HCT116 (cell line): ENCODE data around the gene PICK1. TPM values are rescaled to one million over a fixed set of nuclear protein-coding genes. Genes with fewer than 3 reads are reported as not detected.

ENCODE experiments used
- ATAC-seq: fragments of 200-7000 bp; cut with Tn5 transposase; 2 replicates; pipeline ENCODE4 v1.9.1; 2020; ENCODE audit warnings: mild to moderate bottlenecking, moderate library complexity
- BruUV-seq: library from RNA; stranded (reverse); fragments of 400-500 nt; replicated peaks from 2 replicates; lab custom pipeline; 2021; lab: Mats Ljungman, UMichigan
- CTCF ChIA-PET: fragments of 300-600 bp; sonication (Branson Sonifier 250); formaldehyde crosslinking; loops from one replicate; lab custom pipeline; 2021; ENCODE audit warnings: antibody characterized with exemption; lab: Charles Lee
- POLR2A ChIA-PET: fragments of 300-600, 350-600 bp; sonication (Branson Sonifier 250); formaldehyde crosslinking; loops from one replicate; lab custom pipeline; 2021; ENCODE audit warnings: antibody characterized with exemption; lab: Charles Lee
- RAD21 ChIA-PET, 2 experiments: fragments of 300-600 bp; sonication (Branson Sonifier 250); formaldehyde crosslinking; loops; one replicate each; lab custom pipeline; 2023; ENCODE audit warnings: low total read pairs in 2 of 2; ENCODE audit not compliant: uncharacterized antibody in 2 of 2, unreplicated experiment in 2 of 2, low non-redundant PET in 1 of 2; lab: Charles Lee
- DNase-seq: peaks from one replicate; pipeline ENCODE4 v3.0.0-alpha.2; 2010; ENCODE audit warnings: low read depth, low spot score
- H2AFZ ChIP-seq: fragments of 200-600 bp; shearing (Covaris generic), sonication (generic); 2 replicates; pipeline ENCODE4 v1.6.1; 2017; ENCODE audit warnings: low read depth, mixed run types, mixed read lengths, antibody characterized with exemption, low read length; ENCODE audit not compliant: poor library complexity, severe bottlenecking
- H3K27ac ChIP-seq: 2 replicates; pipeline ENCODE4 v1.5.1; 2012; ENCODE audit warnings: low read depth, low read length
- H3K27me3 ChIP-seq: fragments of 200-600 bp; sonication (generic); 2 replicates; pipeline ENCODE4 v1.6.1; 2016; ENCODE audit warnings: mixed run types, low read length, mixed read lengths; ENCODE audit not compliant: insufficient read depth
- H3K36me3 ChIP-seq, 2 experiments: fragments of 200-500 bp in 1 of 2; fragments of 200-600 bp in 1 of 2; sonication (Bioruptor generic) in 1 of 2; sonication (generic) in 1 of 2; 2 replicates each; pipeline versions ENCODE4 v1.5.1 to v1.6.1; 2014 to 2016; ENCODE audit warnings: low read length in 2 of 2, inconsistent platforms in 1 of 2, mixed read lengths in 1 of 2, mixed run types in 1 of 2; ENCODE audit not compliant: insufficient read depth in 2 of 2, control insufficient read depth in 1 of 2
- H3K4me1 ChIP-seq, 2 experiments: fragments of 200-600 bp in 1 of 2; sonication (generic) in 1 of 2; 2 replicates each; pipeline versions ENCODE4 v1.5.1 to v1.6.1; 2012 to 2017; ENCODE audit warnings: low read length in 2 of 2, inconsistent platforms in 1 of 2, mild to moderate bottlenecking in 1 of 2, mixed read lengths in 1 of 2, mixed run types in 1 of 2, moderate library complexity in 1 of 2; ENCODE audit not compliant: insufficient read depth in 2 of 2, control insufficient read depth in 1 of 2
- H3K4me2 ChIP-seq: fragments of 200-600 bp; sonication (generic); 2 replicates; pipeline ENCODE4 v1.6.1; 2017; ENCODE audit warnings: mixed run types, low read length, mixed read lengths
- H3K4me3 ChIP-seq, 2 experiments: fragments of 200-600 bp in 1 of 2; sonication (generic) in 1 of 2; replicated peaks in 1 of 2; 2 replicates each; pipeline ENCODE4 v1.5.1; 2011 to 2016; ENCODE audit warnings: low read length in 2 of 2, control low read depth in 1 of 2, low read depth in 1 of 2, mild to moderate bottlenecking in 1 of 2, mixed read lengths in 1 of 2, mixed run types in 1 of 2
- H3K79me2 ChIP-seq: fragments of 200-600 bp; sonication (generic); 2 replicates; pipeline ENCODE4 v1.6.1; 2017; ENCODE audit warnings: mild to moderate bottlenecking, mixed run types, low read length, moderate library complexity, mixed read lengths; ENCODE audit not compliant: insufficient read depth
- H3K9ac ChIP-seq: fragments of 200-600 bp; sonication (generic); 2 replicates; pipeline ENCODE4 v1.6.1; 2016; ENCODE audit warnings: low read length, mixed read lengths
- H3K9me2 ChIP-seq: fragments of 200-600 bp; sonication (generic), shearing (Covaris generic); 2 replicates; pipeline ENCODE4 v1.6.1; 2017; ENCODE audit warnings: mixed run types, mild to moderate bottlenecking, moderate library complexity; ENCODE audit not compliant: insufficient read depth
- H3K9me3 ChIP-seq, 2 experiments: fragments of 200-500 bp in 1 of 2; fragments of 200-600 bp in 1 of 2; sonication (Bioruptor generic) in 1 of 2; sonication (generic) in 1 of 2; 2 replicates each; pipeline ENCODE4 v1.6.1; 2014 to 2017; ENCODE audit warnings: low read length in 2 of 2, mixed read lengths in 2 of 2, inconsistent platforms in 1 of 2, low read depth in 1 of 2, mild to moderate bottlenecking in 1 of 2, mixed run types in 1 of 2, moderate library complexity in 1 of 2; ENCODE audit not compliant: control insufficient read depth in 1 of 2, insufficient read depth in 1 of 2
- H4K20me1 ChIP-seq: fragments of 200-600 bp; sonication (generic), shearing (Covaris generic); 2 replicates; pipeline ENCODE4 v1.6.1; 2017; ENCODE audit warnings: mixed run types, mild to moderate bottlenecking, moderate library complexity; ENCODE audit not compliant: insufficient read depth
- EZH2 ChIP-seq: fragments of 200-600 bp; sonication (generic); IDR thresholded peaks from 2 replicates; pipeline ENCODE4 v1.6.1; 2017; ENCODE audit warnings: antibody characterized with exemption, mixed run types
- REST ChIP-seq: IDR thresholded peaks from 2 replicates; pipeline ENCODE4 v1.6.1; 2012; ENCODE audit warnings: low read depth
- intact Hi-C: fragments of 100-400 bp; cut with micrococcal nuclease; formaldehyde crosslinking; loops from 2 replicates; pipeline ENCODE4 v1.10.0; 2022
- total RNA-seq: library from RNA; stranded (reverse); gene quantifications from one replicate; pipeline ENCODE4 v1.2.1, GENCODE V29; 2021; ENCODE audit not compliant: unreplicated experiment

The PICK1 gene
- total RNA-seq, 1 experiment from 2014 or later: 40.0 TPM

- Histone ChIP-seq H2AFZ (no peak overlapping the region), H3K36me3 (peaks cover 9 to 24% of the 10 kb centered on the region in 2 experiments; a peak in 3 of 4 replicates), H3K4me1 (no peaks in the 10 kb centered on the region), H3K9me3 (no peaks in the 10 kb centered on the region), H3K4me2 (no peak overlapping the region), H3K27me3 (no peaks in the 10 kb centered on the region), H3K79me2 (no peaks in the 10 kb centered on the region), H4K20me1 (no peaks in the 10 kb centered on the region), H3K27ac (no peak overlapping the region), H3K4me3 (no peak overlapping the region), H3K9ac (no peak overlapping the region), H3K9me2 (no peaks in the 10 kb centered on the region)
- TF ChIP-seq EZH2 (no peak), REST (no peak)
- ATAC-seq (no peak), DNase-seq (no peak)
- no TSS peak for BruUV-seq
- intact Hi-C loops: no loop called here
- CTCF ChIA-PET: interaction anchor here (1.3 kb wide), 1 partner anchor 25 kb away, joined by 3 read pairs; no protein-coding TSS in a partner anchor
- RAD21 ChIA-PET: no interaction called here
- POLR2A ChIA-PET: no interaction called here
Measured at GRCh38 chr22:38072322-38073149, 15.3 kb downstream of the PICK1 start.
